Right atrium auricular region (tissue), 2 donors: ENCODE results near the gene S100A14. TPM values are rescaled to one million over a fixed set of nuclear protein-coding genes. Genes with fewer than 3 reads are reported as not detected.

ENCODE experiments used
- DNase-seq: peaks from one replicate; pipeline ENCODE4 v3.0.0-alpha.2; 2019; ENCODE audit warnings: low spot score
- H3K27ac ChIP-seq, 2 donors: fragments of 200-600 bp; sonication (generic); 1 replicate in 1 of 2; 2 replicates in 1 of 2; pipeline ENCODE4 v1.5.1; 2016 to 2019
- H3K27me3 ChIP-seq, 2 donors: fragments of 200-600 bp; sonication (generic); one replicate each; pipeline versions ENCODE4 v1.5.1 to v1.6.0; 2017 to 2019
- H3K36me3 ChIP-seq: fragments of 200-600 bp; sonication (generic); one replicate; pipeline ENCODE4 v1.5.1; 2016
- H3K4me1 ChIP-seq, 2 donors: fragments of 200-600 bp; sonication (generic); one replicate each; pipeline versions ENCODE4 v1.5.1 to v1.6.0; 2017 to 2019
- H3K4me3 ChIP-seq, 2 donors: fragments of 200-600 bp; sonication (generic); 1 replicate in 1 of 2; 2 replicates in 1 of 2; pipeline ENCODE4 v1.5.1; 2017 to 2019; ENCODE audit warnings: mild to moderate bottlenecking in 1 of 2, moderate library complexity in 1 of 2
- H3K9me3 ChIP-seq, 2 donors: fragments of 200-600 bp; sonication (generic); one replicate each; pipeline ENCODE4 v1.5.1; 2019
- CTCF ChIP-seq, 2 donors: fragments of 200-600 bp; sonication (generic); IDR thresholded peaks; one replicate each; pipeline ENCODE4 v1.5.1; 2019; ENCODE audit warnings: antibody characterized with exemption in 2 of 2
- total RNA-seq, 2 donors: library from RNA; depleted of rRNA; stranded (reverse); fragments of >200 nt; gene quantifications; one replicate each; pipeline ENCODE4 v1.1.0, GENCODE V29; 2016

S100A14 gene
- total RNA-seq, 2 donors from 2014 or later = 0.55 to 2.4 TPM

DNA sequence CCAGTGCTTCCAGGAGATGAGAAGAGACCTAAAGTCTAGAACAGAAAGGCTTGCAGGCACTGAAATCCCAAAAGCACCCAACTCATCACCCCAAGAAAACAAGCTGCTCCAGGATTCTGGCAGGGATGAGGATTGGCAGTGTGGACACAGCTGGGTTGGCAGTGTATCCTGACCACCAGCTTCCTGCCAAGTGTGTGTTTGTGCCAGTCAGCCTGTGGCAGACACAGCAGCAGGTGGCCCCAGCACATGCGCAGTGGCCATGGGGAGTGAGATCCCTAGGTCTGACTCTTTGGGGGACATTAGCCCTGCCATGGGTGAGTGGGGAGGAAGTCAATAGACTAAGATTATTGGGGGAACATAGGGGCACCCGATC lies 33.7 kb upstream of the S100A14 start:
- no peak for DNase-seq
- H3K27ac ChIP-seq = peak overlapping the region; percentile 4 to 40
- no peaks in the 10 kb centered on the region for H3K9me3 ChIP-seq
- H3K4me3 ChIP-seq = no peak overlapping the region
- no peaks in the 10 kb centered on the region for H3K27me3 ChIP-seq
- peaks cover 17% of the 10 kb centered on the region for H3K36me3 ChIP-seq
- no peak for TF ChIP-seq CTCF (IDR thresholded peaks at IDR 0.05)
- H3K4me1 ChIP-seq = peaks cover 0 to 13% of the 10 kb centered on the region in 2 donors

- H3K9me3 ChIP-seq = no peaks in the 10 kb centered on the region
- peaks cover 22% of the 10 kb centered on the region for H3K36me3 ChIP-seq
- DNase-seq = no peak
- H3K4me1 ChIP-seq = peaks cover 0 to 18% of the 10 kb centered on the region in 2 donors
- H3K27me3 ChIP-seq = no peaks in the 10 kb centered on the region
- no peak overlapping the region for H3K4me3 ChIP-seq
- peak overlapping the region; percentile 4 to 40 for H3K27ac ChIP-seq
- no peak for TF ChIP-seq CTCF (IDR thresholded peaks at IDR 0.05)
Measured at GRCh38 chr1:153649137-153649862, 33.2 kb upstream of the S100A14 start.

DNA sequence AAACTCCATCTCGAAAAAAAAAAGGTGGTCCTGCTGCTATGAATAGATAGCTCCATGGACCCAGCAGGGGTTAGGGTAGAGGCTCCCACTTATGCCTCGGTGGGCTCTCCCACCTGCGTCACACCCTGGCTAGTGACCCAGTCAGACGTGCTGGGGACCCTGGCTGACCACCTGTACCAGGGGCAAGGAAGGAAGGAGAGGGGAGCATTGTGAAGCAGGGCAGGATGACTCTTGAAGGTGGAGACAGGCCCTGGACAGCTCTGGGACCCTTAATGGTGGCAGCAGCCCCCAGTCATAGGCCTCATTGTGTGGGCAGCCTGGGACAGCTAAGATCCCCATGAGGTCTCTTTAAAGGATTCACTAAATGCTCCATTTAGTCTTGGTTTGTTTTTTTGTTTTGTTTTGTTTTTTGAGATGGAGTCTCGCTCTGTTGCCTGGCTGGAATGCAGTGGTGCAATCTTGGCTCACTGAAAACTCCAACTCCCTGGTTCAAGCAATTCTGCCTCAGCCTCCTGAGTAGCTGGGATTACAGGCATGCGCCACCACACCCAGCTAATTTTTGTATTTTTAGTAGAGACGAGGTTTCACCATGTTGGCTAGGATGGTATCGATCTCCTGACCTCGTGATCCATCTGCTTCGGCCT lies 32.0 kb upstream of the S100A14 start:
- DNase-seq = no peak
- TF ChIP-seq CTCF (IDR thresholded peaks at IDR 0.05) = no peak
- Histone ChIP-seq H3K4me1 (peaks cover 0 to 30% of the 10 kb centered on the region in 2 donors), H3K9me3 (no peaks in the 10 kb centered on the region), H3K36me3 (peaks cover 34% of the 10 kb centered on the region), H3K27ac (peak overlapping the region; percentile 7 to 16), H3K27me3 (no peaks in the 10 kb centered on the region), H3K4me3 (no peak overlapping the region)

- Histone ChIP-seq H3K4me1 (peaks cover 0 to 34% of the 10 kb centered on the region in 2 donors), H3K9me3 (no peaks in the 10 kb centered on the region), H3K27ac (peak overlapping the region in 1 of 2 donors; percentile 30), H3K27me3 (no peaks in the 10 kb centered on the region), H3K4me3 (no peak overlapping the region), H3K36me3 (peaks cover 42% of the 10 kb centered on the region)
- DNase-seq = no peak
- no peak for TF ChIP-seq CTCF (IDR thresholded peaks at IDR 0.05)
Measured at GRCh38 chr1:153647346-153647714, 31.2 kb upstream of the S100A14 start.

DNA sequence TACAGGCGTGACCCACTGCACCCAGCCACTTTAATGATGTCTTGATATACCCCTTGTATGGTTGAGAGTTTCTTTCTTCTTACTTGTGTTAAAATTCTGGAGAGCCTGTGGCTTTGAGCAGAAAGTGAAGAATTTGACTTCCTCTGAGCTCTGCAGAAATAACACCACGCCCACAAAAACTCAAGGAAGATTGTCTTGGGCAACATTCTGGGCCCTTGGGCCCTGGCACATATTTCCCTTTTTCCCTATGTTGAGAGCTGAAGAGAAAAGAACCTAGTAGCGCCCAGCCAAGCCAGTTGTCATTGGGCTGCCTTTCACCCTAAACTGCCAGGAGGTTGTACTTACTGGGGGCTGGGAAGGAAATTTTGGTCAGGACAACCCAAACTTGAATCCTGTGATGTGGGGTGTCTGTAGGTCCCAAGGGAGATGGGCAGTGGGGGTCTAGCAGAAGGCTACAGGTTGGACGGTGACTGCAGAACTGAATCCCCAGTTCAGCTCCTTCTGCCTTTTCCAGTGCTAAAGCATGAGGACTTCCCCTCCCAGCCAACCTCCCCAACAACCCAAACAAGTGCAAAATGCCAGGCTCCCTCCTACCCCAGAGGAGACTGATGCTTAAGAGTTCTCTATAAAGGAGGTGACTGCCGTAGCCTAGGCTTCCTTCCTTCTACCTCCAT lies 30.7 kb upstream of the S100A14 start:
- H3K4me1 ChIP-seq = peaks cover 0 to 39% of the 10 kb centered on the region in 2 donors
- peak overlapping the region in 1 of 2 donors; percentile 30 for H3K27ac ChIP-seq
- no peak for DNase-seq
- TF ChIP-seq CTCF (IDR thresholded peaks at IDR 0.05) = no peak
- peaks cover 47% of the 10 kb centered on the region for H3K36me3 ChIP-seq
- H3K27me3 ChIP-seq = no peaks in the 10 kb centered on the region
- no peak overlapping the region for H3K4me3 ChIP-seq
- H3K9me3 ChIP-seq = no peaks in the 10 kb centered on the region
